Measurements from ENCODE around the gene RTTN. TPM values are rescaled to one million over a fixed set of nuclear protein-coding genes. Genes with fewer than 3 reads are reported as not detected.
"Not testable (repeated sequence)": the region's sequence is repeated elsewhere in the genome, so short reads cannot be mapped to it uniquely, and the experiment has no call there.

RTTN gene
- total RNA-seq, 2 experiments from 2014 or later: 30.3 to 42.3 TPM

- CTCF ChIA-PET: no interaction called here
- H3K36me3 Mint-ChIP-seq: peaks cover 29% of the 10 kb centered on the region
- ATAC-seq (no peak), DNase-seq (no peak)
- no peaks in the 10 kb centered on the region for H3K9me3 Mint-ChIP-seq (ENCODE audit: low read depth)
- no peak overlapping the region for H3K27ac Mint-ChIP-seq
- H3K27me3 Mint-ChIP-seq: no peaks in the 10 kb centered on the region
- no peak overlapping the region for H3K4me3 Mint-ChIP-seq
- peaks cover 2% of the 10 kb centered on the region for H3K4me1 Mint-ChIP-seq
These were observed 78.1 kb downstream of the RTTN start for GRCh38 chr18:70127359-70127758.

- Mint-ChIP-seq H3K4me3 (no peak overlapping the region), H3K27ac (no peak overlapping the region), H3K27me3 (no peaks in the 10 kb centered on the region), H3K9me3 (ENCODE audit: low read depth) (no peaks in the 10 kb centered on the region), H3K36me3 (peaks cover 31% of the 10 kb centered on the region), H3K4me1 (peaks cover 2% of the 10 kb centered on the region)
- CTCF ChIA-PET: no interaction called here
- DNase-seq (no peak), ATAC-seq (no peak)
These were observed 78.7 kb downstream of the RTTN start for GRCh38 chr18:70126832-70127231.

GRCh38 chr18:70124139-70124538 is 81.3 kb downstream of the RTTN start:
- H3K4me3 Mint-ChIP-seq: no peak overlapping the region
- H3K27ac Mint-ChIP-seq: no peak overlapping the region
- H3K27me3 Mint-ChIP-seq: no peaks in the 10 kb centered on the region
- DNase-seq: no peak
- CTCF ChIA-PET: interaction anchor here (0.7 kb wide), 1 partner anchor 17 kb away, joined by 3 read pairs; no protein-coding TSS in a partner anchor
- H3K4me1 Mint-ChIP-seq: no peaks in the 10 kb centered on the region
- ATAC-seq: no peak
- H3K36me3 Mint-ChIP-seq: peaks cover 28% of the 10 kb centered on the region
- no peaks in the 10 kb centered on the region for H3K9me3 Mint-ChIP-seq (ENCODE audit: low read depth)

DNA sequence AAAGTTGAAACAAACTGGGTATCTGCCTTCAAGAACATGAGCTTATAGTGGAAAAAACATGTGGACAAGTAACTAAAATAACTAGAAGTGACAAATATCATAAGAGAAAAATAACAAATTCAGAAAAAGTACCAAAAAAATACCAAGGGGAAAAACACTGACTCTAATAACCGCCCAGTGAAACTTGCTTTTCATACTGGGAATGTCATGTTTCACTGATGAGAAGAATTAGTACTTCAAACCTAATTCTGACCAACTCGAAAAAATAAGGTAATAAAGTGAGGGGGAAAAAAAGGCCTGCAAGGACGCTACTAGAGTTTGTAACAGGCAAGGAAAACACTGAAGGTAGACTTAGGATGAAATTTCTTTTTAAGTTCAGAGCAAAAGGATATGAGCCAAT is 83.6 kb downstream of the RTTN start:
- H3K4me1 Mint-ChIP-seq: no peaks in the 10 kb centered on the region
- CTCF ChIA-PET: no interaction called here
- no peak overlapping the region for H3K27ac Mint-ChIP-seq
- no peak for DNase-seq
- H3K27me3 Mint-ChIP-seq: no peaks in the 10 kb centered on the region
- no peak for ATAC-seq
- no peaks in the 10 kb centered on the region for H3K9me3 Mint-ChIP-seq (ENCODE audit: low read depth)
- H3K4me3 Mint-ChIP-seq: no peak overlapping the region
- H3K36me3 Mint-ChIP-seq: peaks cover 39% of the 10 kb centered on the region

- CTCF ChIA-PET: interaction anchor here (0.6 kb wide), 1 partner anchor 806 kb away, joined by 3 read pairs; no protein-coding TSS in a partner anchor
- Mint-ChIP-seq H3K36me3 (peaks cover 45% of the 10 kb centered on the region), H3K27me3 (no peaks in the 10 kb centered on the region), H3K4me1 (no peaks in the 10 kb centered on the region), H3K4me3 (no peak overlapping the region), H3K9me3 (ENCODE audit: low read depth) (no peaks in the 10 kb centered on the region), H3K27ac (no peak overlapping the region)
- DNase-seq (no peak), ATAC-seq (no peak)
These were observed 88.5 kb downstream of the RTTN start for GRCh38 chr18:70116949-70117348.

- CTCF ChIA-PET: no interaction called here
- DNase-seq: no peak
- Mint-ChIP-seq H3K4me3 (no peak overlapping the region), H3K36me3 (peaks cover 51% of the 10 kb centered on the region), H3K9me3 (ENCODE audit: low read depth) (no peaks in the 10 kb centered on the region), H3K27me3 (no peaks in the 10 kb centered on the region), H3K4me1 (no peaks in the 10 kb centered on the region), H3K27ac (no peak overlapping the region)
- ATAC-seq: no peak
These were observed 92.0 kb downstream of the RTTN start for GRCh38 chr18:70113511-70113910.

DNA sequence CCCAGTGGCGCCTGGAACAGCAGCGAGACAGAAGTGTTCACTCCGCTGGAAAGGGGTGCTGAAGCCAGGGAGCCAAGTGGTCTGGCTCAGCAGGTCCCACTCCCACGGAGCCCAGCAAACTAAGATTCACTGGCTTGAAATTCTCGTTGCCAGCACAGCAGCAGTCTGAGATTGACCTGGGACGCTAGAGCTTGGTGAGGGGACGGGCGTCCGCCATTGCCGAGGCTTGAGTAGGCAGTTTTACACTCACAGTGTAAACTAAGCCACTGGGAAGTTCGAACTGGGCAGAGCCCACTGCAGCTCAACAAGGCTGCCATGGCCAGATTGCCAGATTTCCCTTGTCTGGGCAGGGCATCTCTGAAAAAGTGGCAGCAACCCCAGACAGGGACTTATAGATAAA is 94.8 kb downstream of the RTTN start:
- Mint-ChIP-seq H3K27me3 (no peaks in the 10 kb centered on the region), H3K4me3 (no peak overlapping the region), H3K36me3 (peaks cover 55% of the 10 kb centered on the region), H3K27ac (no peak overlapping the region), H3K9me3 (ENCODE audit: low read depth) (no peaks in the 10 kb centered on the region), H3K4me1 (no peaks in the 10 kb centered on the region)
- CTCF ChIA-PET: no interaction called here
- DNase-seq: no peak
- ATAC-seq: no peak

DNA sequence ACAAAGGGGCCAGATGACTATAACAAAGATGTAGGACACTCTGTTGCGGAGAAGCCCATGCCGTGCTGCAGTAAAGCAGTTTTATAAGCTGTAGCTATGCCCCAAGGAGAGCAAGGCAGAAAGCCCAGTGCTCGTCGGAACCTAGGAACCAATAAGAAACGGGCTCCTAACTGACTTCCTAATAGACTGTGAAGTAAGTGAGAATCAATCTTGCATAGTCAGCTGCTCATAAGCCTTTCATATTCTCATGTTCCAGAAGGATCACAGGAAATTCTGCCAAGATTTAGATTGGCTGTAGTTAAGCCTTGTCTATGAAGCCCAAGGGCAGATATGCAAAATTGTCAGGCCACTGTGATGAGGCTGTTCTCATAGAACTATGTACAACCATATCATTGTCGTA is 98.4 kb downstream of the RTTN start:
- Mint-ChIP-seq H3K36me3 (peaks cover 67% of the 10 kb centered on the region), H3K9me3 (ENCODE audit: low read depth) (peaks cover 4% of the 10 kb centered on the region), H3K27me3 (no peaks in the 10 kb centered on the region), H3K4me1 (no peaks in the 10 kb centered on the region), H3K27ac (no peak overlapping the region), H3K4me3 (no peak overlapping the region)
- no peak for ATAC-seq
- CTCF ChIA-PET: interaction anchor here (1.0 kb wide), 1 partner anchor 17 kb away, joined by 3 read pairs; no protein-coding TSS in a partner anchor
- no peak for DNase-seq

GRCh38 chr18:70102854-70103253 is 102.6 kb downstream of the RTTN start:
- DNase-seq, CTCF ChIA-PET, ATAC-seq, H3K27me3 Mint-ChIP-seq, H3K27ac Mint-ChIP-seq, H3K4me1 Mint-ChIP-seq, H3K4me3 Mint-ChIP-seq: not testable (repeated sequence)
- H3K9me3 Mint-ChIP-seq (ENCODE audit: low read depth): peaks cover 12% of the 10 kb centered on the region
- H3K36me3 Mint-ChIP-seq: peaks cover 58% of the 10 kb centered on the region

DNA sequence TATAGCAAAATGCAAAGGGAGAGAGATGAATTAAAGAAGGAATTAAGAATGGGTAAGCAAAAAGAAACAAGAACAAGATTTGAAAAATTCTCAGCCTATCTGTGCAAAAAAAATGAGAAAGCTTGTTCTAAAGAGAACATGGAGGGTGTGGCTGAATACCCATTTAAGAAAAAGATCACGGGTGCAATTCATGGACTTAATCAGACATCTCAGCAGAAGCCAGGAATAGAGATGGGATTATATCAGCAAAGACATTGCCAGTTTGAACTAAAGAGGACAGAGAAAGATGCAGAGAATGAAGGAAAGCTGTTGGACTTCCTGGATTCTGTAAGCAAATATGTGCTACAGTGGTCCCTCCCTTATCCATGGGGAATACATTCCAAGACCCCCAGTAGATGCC is 115.6 kb downstream of the RTTN start:
- DNase-seq (no peak), ATAC-seq (no peak)
- Mint-ChIP-seq H3K36me3 (peaks cover 16% of the 10 kb centered on the region), H3K27me3 (no peaks in the 10 kb centered on the region), H3K4me3 (no peak overlapping the region), H3K27ac (no peak overlapping the region), H3K4me1 (no peaks in the 10 kb centered on the region), H3K9me3 (ENCODE audit: low read depth) (no peaks in the 10 kb centered on the region)
- CTCF ChIA-PET: no interaction called here

DNA sequence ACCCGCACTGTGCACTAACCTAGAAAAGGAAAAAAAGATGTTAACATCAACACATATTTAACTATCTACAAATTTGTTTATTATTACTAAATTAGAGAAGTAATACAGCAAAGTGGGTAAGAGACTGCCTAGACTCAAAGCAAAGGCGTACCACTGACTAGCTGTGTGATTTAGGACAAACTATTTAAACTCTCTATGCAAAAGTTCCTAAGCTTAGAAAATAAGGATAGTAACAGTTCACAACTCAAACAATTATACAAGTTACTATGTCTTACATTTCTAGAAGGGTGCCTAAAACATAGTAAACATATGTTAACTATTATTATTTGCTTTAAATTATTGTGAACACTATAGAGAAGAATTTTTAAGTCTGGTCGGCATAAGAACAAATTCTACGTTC is 119.4 kb downstream of the RTTN start:
- Mint-ChIP-seq H3K9me3 (ENCODE audit: low read depth) (no peaks in the 10 kb centered on the region), H3K27ac (no peak overlapping the region), H3K4me1 (no peaks in the 10 kb centered on the region), H3K27me3 (no peaks in the 10 kb centered on the region), H3K36me3 (peaks cover 19% of the 10 kb centered on the region), H3K4me3 (no peak overlapping the region)
- DNase-seq (no peak), ATAC-seq (no peak)
- CTCF ChIA-PET: interaction anchor here (0.9 to 1.9 kb wide), 8 partner anchors 7 to 449 kb away, joined by 3 to 4 read pairs (median 4); no protein-coding TSS in a partner anchor

DNA sequence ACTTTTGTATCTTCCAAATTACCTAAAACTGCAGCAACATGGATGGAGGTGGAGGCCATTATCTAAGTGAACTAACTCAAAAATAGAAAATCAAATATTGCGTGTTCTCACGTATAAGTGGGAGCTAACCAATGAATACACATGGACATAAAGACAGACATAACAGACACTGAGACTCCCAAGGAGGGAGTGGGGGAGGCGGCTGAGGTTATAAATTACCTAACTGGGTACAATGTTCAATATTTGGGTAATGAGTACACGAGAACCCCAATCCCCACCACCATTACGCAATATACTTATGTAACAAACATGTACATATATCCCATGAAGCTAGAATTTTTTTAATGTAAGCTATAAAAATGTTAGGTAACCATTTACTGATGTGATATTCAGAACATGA is 119.8 kb downstream of the RTTN start:
- no peak for DNase-seq
- H3K36me3 Mint-ChIP-seq: peaks cover 20% of the 10 kb centered on the region
- H3K4me1 Mint-ChIP-seq: no peaks in the 10 kb centered on the region
- H3K27me3 Mint-ChIP-seq: no peaks in the 10 kb centered on the region
- CTCF ChIA-PET: interaction anchor here (0.9 to 1.9 kb wide), 5 partner anchors 16 to 616 kb away, joined by 3 to 4 read pairs (median 3); no protein-coding TSS in a partner anchor
- no peaks in the 10 kb centered on the region for H3K9me3 Mint-ChIP-seq (ENCODE audit: low read depth)
- no peak overlapping the region for H3K27ac Mint-ChIP-seq
- H3K4me3 Mint-ChIP-seq: no peak overlapping the region
- no peak for ATAC-seq

- CTCF ChIA-PET: no interaction called here
- peaks cover 28% of the 10 kb centered on the region for H3K36me3 Mint-ChIP-seq
- H3K27ac Mint-ChIP-seq: no peak overlapping the region
- no peak overlapping the region for H3K4me3 Mint-ChIP-seq
- no peaks in the 10 kb centered on the region for H3K9me3 Mint-ChIP-seq (ENCODE audit: low read depth)
- no peaks in the 10 kb centered on the region for H3K27me3 Mint-ChIP-seq
- ATAC-seq (no peak), DNase-seq (no peak)
- H3K4me1 Mint-ChIP-seq: no peaks in the 10 kb centered on the region
These were observed 123.1 kb downstream of the RTTN start for GRCh38 chr18:70082430-70082829.

DNA sequence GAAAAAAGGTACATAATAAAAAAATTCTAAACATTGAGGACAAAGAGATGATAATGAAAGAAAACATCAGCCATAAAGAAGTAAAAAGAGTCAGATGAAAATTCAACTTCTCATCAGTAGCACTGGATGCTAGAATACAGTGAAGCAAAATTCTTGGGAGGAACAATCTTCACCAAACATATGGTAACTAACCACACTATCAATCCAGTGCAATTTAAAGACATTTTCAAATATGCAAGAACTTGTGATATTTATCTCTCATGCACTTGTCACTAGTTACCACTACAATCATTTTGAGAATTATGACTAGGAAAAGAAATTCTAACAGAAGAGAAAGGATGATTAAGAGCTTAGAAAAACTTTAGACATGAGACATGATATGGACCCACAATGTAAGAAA is 127.4 kb downstream of the RTTN start:
- no peak overlapping the region for H3K27ac Mint-ChIP-seq

DNA sequence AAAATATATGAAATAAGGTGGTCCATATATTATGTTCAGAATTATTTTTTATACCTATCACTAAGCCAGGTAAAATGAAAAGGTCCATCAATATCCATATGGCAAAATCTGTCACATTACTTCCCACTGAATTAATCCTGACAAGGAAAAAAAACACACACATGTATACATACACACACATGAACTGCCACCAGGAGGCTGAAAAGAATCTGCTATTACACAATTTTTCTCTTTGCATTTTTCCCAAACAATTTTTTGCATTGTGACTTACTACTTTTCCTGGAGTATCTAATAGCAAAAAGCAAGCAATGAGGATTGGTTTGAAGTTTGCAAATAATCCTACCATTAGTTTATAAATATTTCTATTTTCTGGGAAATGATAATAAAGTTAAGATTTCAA is 129.6 kb downstream of the RTTN start:
- no peak overlapping the region for H3K27ac Mint-ChIP-seq
- no peaks in the 10 kb centered on the region for H3K9me3 Mint-ChIP-seq (ENCODE audit: low read depth)
- H3K27me3 Mint-ChIP-seq: no peaks in the 10 kb centered on the region
- CTCF ChIA-PET: no interaction called here
- no peak for ATAC-seq
- H3K4me1 Mint-ChIP-seq: no peaks in the 10 kb centered on the region
- no peak overlapping the region for H3K4me3 Mint-ChIP-seq
- peaks cover 24% of the 10 kb centered on the region for H3K36me3 Mint-ChIP-seq
- no peak for DNase-seq

More for the DNA sequence above, 127.4 kb downstream of the RTTN start:
- Mint-ChIP-seq H3K27me3 (no peaks in the 10 kb centered on the region), H3K4me3 (no peak overlapping the region), H3K9me3 (ENCODE audit: low read depth) (no peaks in the 10 kb centered on the region), H3K36me3 (peaks cover 28% of the 10 kb centered on the region), H3K4me1 (no peaks in the 10 kb centered on the region)
- CTCF ChIA-PET: interaction anchor here (1.3 kb wide), 2 partner anchors 9 to 116 kb away, joined by 3 to 4 read pairs; no protein-coding TSS in a partner anchor
- ATAC-seq (no peak), DNase-seq (no peak)
